HG03280 (cell line): ENCODE data around the gene MS4A18.

ENCODE experiments used
- ATAC-seq: cut with Tn5 transposase; IDR thresholded peaks from one replicate; pipeline ENCODE4 v1.9.1; 2021; ENCODE audit warnings: mild to moderate bottlenecking, moderate library complexity; ENCODE audit not compliant: unreplicated experiment

The MS4A18 gene

DNA sequence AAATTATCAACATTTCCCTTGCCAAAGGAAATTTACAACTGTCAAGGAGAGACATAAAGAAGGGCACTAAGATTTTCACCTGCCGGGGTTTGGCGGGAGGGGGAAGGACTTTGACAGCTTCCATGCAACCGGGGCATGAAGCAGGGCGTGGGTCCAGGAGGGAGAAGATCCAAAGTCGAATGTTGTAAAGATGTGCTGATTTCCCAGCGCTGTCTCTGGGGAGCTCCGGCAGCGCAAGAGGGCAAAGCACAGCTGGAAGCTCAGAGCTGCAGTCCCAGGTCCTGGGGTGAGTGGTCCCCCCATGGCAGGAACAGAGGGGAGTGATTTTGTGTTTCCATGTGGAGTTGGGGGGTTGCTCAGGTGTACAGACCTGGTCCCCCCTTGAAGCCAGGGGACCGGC, 60.6 kb downstream of the MS4A18 start, which contains the start of gene MS4A10:
TSS of gene MS4A10 (plus strand) at position 198 of the 400 bp plus-strand sequence. CDS start 5,003 bp downstream, outside the sequence.
- no peak for ATAC-seq

DNA sequence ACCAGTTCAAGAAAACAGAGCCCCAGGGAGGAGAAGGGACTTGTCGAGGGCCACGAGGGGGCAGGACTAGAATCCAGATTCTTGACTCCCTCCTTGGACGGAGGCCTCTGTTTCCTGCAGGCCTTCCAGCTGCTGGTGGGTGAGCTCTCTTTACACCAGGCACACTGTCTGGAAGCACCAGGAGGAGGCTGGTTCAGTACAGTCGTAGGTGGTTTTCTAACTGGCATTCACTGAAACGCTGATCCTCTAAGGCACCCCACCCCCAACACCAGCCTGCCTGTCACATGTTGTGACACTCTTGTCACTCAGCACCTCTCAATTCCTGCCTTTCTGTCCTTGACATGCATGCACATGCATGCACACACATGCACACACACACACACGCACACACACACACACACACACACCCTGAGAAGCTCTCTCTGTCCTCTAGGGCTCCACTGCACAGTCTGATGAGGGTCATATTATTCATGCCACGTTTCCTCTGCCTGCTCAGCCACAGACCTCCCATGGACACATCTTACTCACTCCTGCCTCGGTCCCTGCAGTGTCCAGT, 61.4 kb downstream of the MS4A18 start:
- ATAC-seq, result no peak

DNA sequence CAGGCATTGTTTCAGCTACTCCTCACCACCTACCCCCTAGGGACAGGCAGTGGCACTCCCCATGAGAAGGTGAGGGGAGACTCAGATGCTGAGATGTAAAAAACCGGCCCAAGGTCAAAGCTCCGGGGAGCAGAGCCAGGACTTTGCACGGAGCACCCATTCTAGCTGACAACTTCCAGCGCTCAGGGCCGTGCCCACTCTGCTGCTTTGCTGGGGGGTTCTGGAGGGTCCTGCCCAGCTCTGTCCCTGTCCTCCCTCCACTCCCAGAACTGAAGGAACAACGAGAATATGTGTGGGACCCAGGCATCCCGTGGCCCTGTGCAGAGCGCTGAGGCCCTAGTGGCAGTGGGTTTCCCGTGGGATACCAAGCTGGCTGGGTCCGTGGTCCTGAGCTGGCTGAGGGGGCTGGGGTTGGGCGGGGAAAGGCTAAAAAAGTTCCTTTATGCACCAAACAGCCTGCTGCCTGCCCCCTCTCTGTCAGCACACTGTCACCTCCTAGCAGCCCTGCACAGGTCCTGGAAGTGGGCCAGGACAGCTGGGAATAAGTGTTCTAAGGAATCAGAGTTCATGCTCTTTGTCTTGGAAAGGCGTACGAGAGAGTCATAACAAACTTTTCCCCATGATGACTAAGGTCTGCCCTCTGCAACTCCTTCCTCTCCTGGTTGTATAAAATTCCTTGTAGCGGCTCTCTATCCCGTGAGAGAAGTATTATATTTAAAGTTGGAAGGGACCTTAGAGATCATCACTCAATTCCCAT, 62.5 kb downstream of the MS4A18 start:
- no peak for ATAC-seq

- ATAC-seq, result no peak
These were observed 64.0 kb downstream of the MS4A18 start for GRCh38 chr11:60788401-60789125.

DNA sequence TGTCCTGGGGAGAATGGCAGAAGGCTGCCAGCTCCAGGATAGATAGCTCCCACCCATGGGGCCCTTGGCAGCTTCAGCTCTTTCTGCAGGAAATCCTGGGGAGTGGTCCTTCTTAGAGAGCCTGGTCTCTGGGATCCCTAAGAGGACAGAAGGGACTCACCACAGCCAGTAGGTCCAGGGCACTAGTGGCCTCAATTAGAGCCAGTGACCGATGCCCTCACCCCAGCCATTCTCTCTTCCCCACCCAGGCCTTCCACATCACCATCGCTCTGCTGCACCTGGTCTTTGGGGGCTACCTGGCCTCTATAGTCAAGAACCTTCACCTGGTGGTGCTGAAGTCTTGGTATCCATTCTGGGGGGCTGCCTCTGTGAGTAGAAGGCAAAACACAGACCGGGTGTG, 66.2 kb downstream of the MS4A18 start:
- ATAC-seq, result no peak

GRCh38 chr11:60791153-60791933, 66.8 kb downstream of the MS4A18 start:
- ATAC-seq, result no peak

GRCh38 chr11:60792521-60792920, 68.0 kb downstream of the MS4A18 start:
- ATAC-seq, result no peak
